ENCODE measurements around the gene HCAR3. TPM values are rescaled to one million over a fixed set of nuclear protein-coding genes. Genes with fewer than 3 reads are reported as not detected.
"Not testable (repeated sequence)": the region's sequence is repeated elsewhere in the genome, so short reads cannot be mapped to it uniquely, and the experiment has no call there.

Gene HCAR3
- total and polyA plus RNA-seq, 2 experiments from 2014 or later = not detected

DNA sequence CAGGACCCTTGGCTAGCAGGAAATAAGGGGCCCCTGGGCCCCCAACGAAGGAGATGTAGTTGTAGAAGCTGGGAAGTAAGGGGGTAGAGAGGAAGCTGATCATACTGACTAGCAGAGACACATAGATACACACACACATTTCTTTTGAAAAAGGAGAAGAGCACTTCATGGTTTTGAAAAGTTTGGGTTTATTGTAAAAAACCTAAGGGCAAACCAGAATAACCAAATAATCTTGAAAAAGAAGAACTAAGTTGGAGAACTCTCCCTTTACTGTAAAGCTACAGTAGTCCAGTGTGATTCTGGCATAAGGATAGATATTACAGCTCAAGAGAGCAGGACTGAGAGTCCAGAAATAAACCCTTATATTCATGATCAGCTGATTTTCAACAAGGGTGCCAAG, 5.8 kb upstream of the HCAR3 start (continued):
- TF ChIP-seq ZNF462 (CRISPR knock-in tag; IDR thresholded peaks at IDR 0.05) (no peak), CREB1 (CRISPR knock-in tag; IDR thresholded peaks at IDR 0.05; ENCODE audit: low read depth) (no peak), EZH2 (IDR thresholded peaks at IDR 0.05; ENCODE audit: low read depth, unreplicated experiment) (no peak), CTCF (conservative IDR thresholded peaks at IDR 0.05; ENCODE audit: low read depth in 2 of 2) (no peak), STAT1 (IDR thresholded peaks at IDR 0.05; ENCODE audit: unreplicated experiment) (no peak), ZNF114 (CRISPR knock-in tag; IDR thresholded peaks at IDR 0.05) (no peak)

DNA sequence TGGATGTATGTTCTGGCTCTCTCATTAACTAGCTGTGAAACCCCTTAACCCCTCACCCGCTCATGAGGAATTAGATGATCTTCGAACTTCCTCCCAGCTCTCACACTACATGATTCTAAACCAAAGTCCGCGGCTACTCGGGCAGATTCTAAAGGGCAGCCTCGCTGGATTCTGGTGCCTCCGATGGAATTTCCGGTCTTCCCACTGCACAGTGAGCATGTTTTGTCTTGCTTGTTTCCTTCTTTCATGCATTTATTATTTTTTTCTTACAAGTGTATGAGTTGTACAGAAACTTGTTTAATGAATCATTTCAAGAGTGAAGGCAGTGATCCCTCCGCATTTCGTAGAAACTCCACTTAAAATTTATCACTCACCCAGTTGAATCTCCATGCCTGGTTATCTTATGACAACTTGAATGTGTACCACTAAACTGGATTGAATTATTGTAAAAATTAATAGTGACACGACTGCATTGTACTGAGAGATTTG, 4.5 kb upstream of the HCAR3 start:
- Histone ChIP-seq H3F3A (replicated peaks; ENCODE audit: low read depth) (no peaks in the 10 kb centered on the region), H2AFZ (no peak overlapping the region), H3K79me2 (replicated peaks; ENCODE audit: insufficient read depth) (no peaks in the 10 kb centered on the region), H3K4me1 (ENCODE audit: insufficient read depth) (no peaks in the 10 kb centered on the region), H3K9me2 (ENCODE audit: insufficient read depth) (no peaks in the 10 kb centered on the region), H3K4me2 (no peak overlapping the region), H3K4me3 (no peak overlapping the region), H3K36me3 (ENCODE audit: insufficient read depth) (no peaks in the 10 kb centered on the region), H3K27ac (ENCODE audit: low read depth) (no peak overlapping the region), H4K20me1 (replicated peaks; ENCODE audit: insufficient read depth) (no peaks in the 10 kb centered on the region), H3K27me3 (ENCODE audit: insufficient read depth) (no peaks in the 10 kb centered on the region)
- Mint-ChIP-seq H3K4me3 (no peak overlapping the region), H3K27me3 (ENCODE audit: insufficient read depth, low read depth, poor library complexity) (peaks cover 3% of the 10 kb centered on the region), H3K4me1 (peaks cover 4% of the 10 kb centered on the region), H3K27ac (no peak overlapping the region), H3K9me3 (no peaks in the 10 kb centered on the region), H3K36me3 (ENCODE audit: low read depth) (no peaks in the 10 kb centered on the region)
- ATAC-seq (no peak), DNase-seq (ENCODE audit: low spot score) (no peak)
- no peak for TF ChIP-seq ETS1 (IDR thresholded peaks at IDR 0.05)
- TF ChIP-seq ZNF331 (CRISPR knock-in tag; IDR thresholded peaks at IDR 0.05; ENCODE audit: low read depth) = no peak
- TF ChIP-seq JUNB (IDR thresholded peaks at IDR 0.05; ENCODE audit: unreplicated experiment) = no peak

GRCh38 chr12:122715211-122715610, 1.4 kb downstream of the HCAR3 start:
- H3K27ac ChIP-seq (ENCODE audit: low read depth); H2AFZ ChIP-seq; H3K4me1 Mint-ChIP-seq; H3K9me2 ChIP-seq (ENCODE audit: insufficient read depth); H3K9me3 Mint-ChIP-seq; H3F3A ChIP-seq (replicated peaks; ENCODE audit: low read depth); H3K36me3 ChIP-seq (ENCODE audit: insufficient read depth); H3K4me3 Mint-ChIP-seq; ATAC-seq; H4K20me1 ChIP-seq (replicated peaks; ENCODE audit: insufficient read depth); H3K79me2 ChIP-seq (replicated peaks; ENCODE audit: insufficient read depth); H3K4me1 ChIP-seq (ENCODE audit: insufficient read depth); H3K27me3 Mint-ChIP-seq (ENCODE audit: insufficient read depth, low read depth, poor library complexity); H3K27ac Mint-ChIP-seq; DNase-seq (ENCODE audit: low spot score); H3K4me2 ChIP-seq; H3K27me3 ChIP-seq (ENCODE audit: insufficient read depth); H3K4me3 ChIP-seq; H3K36me3 Mint-ChIP-seq (ENCODE audit: low read depth): not testable (repeated sequence)
